ENCODE results near the gene TOP2A.
A peak's percentile ranks its signal among the peaks of the same experiment; 100 is the strongest.

Gene TOP2A

DNA sequence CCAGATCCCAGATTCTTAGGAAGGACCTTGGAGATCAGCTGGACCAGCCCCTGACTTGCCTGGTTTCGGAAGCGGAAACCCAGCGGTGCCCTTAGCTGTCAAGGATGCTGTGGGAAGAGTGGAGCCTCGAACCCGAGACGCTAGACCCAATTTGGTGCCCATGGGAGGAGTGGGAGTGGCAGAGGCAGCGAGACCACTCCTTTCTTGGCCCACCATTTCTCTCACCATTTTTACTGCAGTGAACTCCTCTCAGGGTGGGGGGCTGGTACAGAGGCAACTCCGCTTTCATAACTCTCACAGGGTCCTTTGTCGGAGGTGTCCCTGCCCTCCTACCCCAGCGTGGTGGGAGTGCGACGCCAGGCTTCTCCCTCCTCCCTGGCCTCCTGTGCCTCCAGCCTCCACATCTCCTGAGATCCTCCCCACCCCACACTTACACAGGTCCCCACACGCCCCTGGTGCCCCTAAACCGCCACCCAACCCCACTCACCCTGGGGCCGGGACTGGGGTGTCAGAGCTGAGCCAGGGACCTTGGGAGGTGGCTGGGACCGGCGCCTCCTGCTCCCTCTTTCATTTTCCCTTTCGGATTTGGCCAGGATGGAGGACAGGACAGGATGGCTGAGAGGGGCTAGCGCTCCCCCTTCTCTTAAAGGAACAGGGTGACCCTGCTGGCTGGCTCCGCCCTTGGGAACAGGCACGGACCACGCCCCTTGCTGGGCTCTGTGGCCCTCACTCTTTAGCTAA is 53.4 kb downstream of the TOP2A start, which contains the start of gene GJD3:
GJD3 (minus strand) TSS at position 617 of the 741 bp plus-strand sequence. CDS start 922 bp downstream, outside the sequence.
- no peak for DNase-seq
- peak within 1 kb of the TSS; percentile 63 for H3K4me2 ChIP-seq (ENCODE audit: insufficient read depth, low read length)

DNA sequence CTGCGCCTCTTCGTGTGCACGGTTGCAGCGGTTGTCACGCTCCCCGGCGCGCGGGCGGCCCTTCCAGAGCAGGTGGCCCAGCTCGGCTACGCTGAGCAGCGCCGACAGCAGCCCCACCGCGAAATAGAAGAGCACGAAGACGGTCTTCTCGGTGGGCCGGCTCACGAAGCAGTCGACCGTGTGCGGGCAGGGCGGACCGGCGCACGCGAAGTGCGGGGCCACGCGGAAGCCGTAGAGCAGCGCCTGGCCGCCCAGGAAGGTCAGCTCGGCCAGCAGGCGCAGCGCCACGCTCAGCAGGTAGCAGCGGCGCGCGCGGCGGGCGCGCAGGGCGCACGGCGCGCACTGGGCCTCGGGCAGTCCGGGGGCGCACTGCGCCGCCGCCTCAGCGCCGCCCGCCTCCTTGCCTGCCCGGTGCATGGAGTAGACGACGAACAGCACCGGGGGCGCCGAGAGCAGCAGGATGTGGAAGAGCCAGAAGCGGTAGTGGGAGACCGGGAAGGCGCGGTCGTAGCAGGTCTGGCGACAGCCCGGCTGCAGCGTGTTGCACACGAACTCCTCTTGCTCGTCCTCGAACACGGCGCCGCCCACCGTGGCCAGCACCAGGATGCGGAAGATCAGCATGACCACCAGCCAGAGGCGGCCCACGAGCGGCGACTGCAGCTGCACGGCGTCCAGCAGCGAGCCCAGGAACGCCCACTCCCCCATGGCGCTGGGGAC is 54.4 kb downstream of the TOP2A start:
- H3K27ac ChIP-seq (ENCODE audit: low read length) = no peak overlapping the region
- peak; percentile 31 for DNase-seq
- no peaks in the 10 kb centered on the region for H3K36me3 ChIP-seq (ENCODE audit: insufficient read depth, low read length)
- H3K4me1 ChIP-seq (ENCODE audit: insufficient read depth, low read length) = peaks cover 31% of the 10 kb centered on the region
- peak overlapping the region; percentile 52; the same call in 1 of the 2 replicates for H3K9ac ChIP-seq (ENCODE audit: low read depth, low read length)
- no peaks in the 10 kb centered on the region for H3K27me3 ChIP-seq (ENCODE audit: insufficient read depth, low read length, poor library complexity)
- peak overlapping the region; percentile 64 for H2AFZ ChIP-seq (ENCODE audit: low read depth, low read length)
- TF ChIP-seq EZH2 (IDR thresholded peaks at IDR 0.05; ENCODE audit: borderline replicate concordance, low read depth, low read length, severe bottlenecking) = no peak
- TF ChIP-seq CTCF (IDR thresholded peaks at IDR 0.05; ENCODE audit: borderline replicate concordance, extremely low read depth, low read length, poor library complexity, severe bottlenecking) = no peak
- peak overlapping the region; percentile 63 for H3K4me2 ChIP-seq (ENCODE audit: insufficient read depth, low read length)
- 0 out of 3 replicates have a peak, but pooled peaks have one; percentile 4 for ATAC-seq (ENCODE audit: insufficient read depth, low read depth)
- H4K20me1 ChIP-seq (ENCODE audit: insufficient read depth, low read length) = no peaks in the 10 kb centered on the region
- H3K79me2 ChIP-seq (ENCODE audit: insufficient read depth, low read length) = no peaks in the 10 kb centered on the region
- no peaks in the 10 kb centered on the region for H3K9me3 ChIP-seq (ENCODE audit: insufficient read depth, low read length, severe bottlenecking)
- H3K4me3 ChIP-seq (ENCODE audit: low read depth in 1 of 2, low read length in 2 of 2) = peak overlapping the region in 1 of 2 experiments; percentile 58; a peak in 2 of 4 replicates

More for the DNA sequence above, 53.4 kb downstream of the TOP2A start, which contains the start of gene GJD3:
- H2AFZ ChIP-seq (ENCODE audit: low read depth, low read length) = no peak within 1 kb of the TSS
- TF ChIP-seq EZH2 (IDR thresholded peaks at IDR 0.05; ENCODE audit: borderline replicate concordance, low read depth, low read length, severe bottlenecking) = no peak
- TF ChIP-seq CTCF (IDR thresholded peaks at IDR 0.05; ENCODE audit: borderline replicate concordance, extremely low read depth, low read length, poor library complexity, severe bottlenecking) = no peak
- H3K36me3 ChIP-seq (ENCODE audit: insufficient read depth, low read length) = no peaks in the 10 kb centered on the region
- no peak within 1 kb of the TSS; the same call in 1 of the 2 replicates for H3K9ac ChIP-seq (ENCODE audit: low read depth, low read length)
- no peaks in the 10 kb centered on the region for H3K79me2 ChIP-seq (ENCODE audit: insufficient read depth, low read length)
- H3K4me1 ChIP-seq (ENCODE audit: insufficient read depth, low read length) = peaks cover 26% of the 10 kb centered on the region
- H3K9me3 ChIP-seq (ENCODE audit: insufficient read depth, low read length, severe bottlenecking) = no peaks in the 10 kb centered on the region
- H3K27ac ChIP-seq (ENCODE audit: low read length) = no peak within 1 kb of the TSS
- H4K20me1 ChIP-seq (ENCODE audit: insufficient read depth, low read length) = no peaks in the 10 kb centered on the region
- peak within 1 kb of the TSS in 1 of 2 experiments; percentile 58; a peak in 1 of 4 replicates for H3K4me3 ChIP-seq (ENCODE audit: low read depth in 1 of 2, low read length in 2 of 2)
- no peaks in the 10 kb centered on the region for H3K27me3 ChIP-seq (ENCODE audit: insufficient read depth, low read length, poor library complexity)
- ATAC-seq (ENCODE audit: insufficient read depth, low read depth) = no peak

- H3K27me3 ChIP-seq (ENCODE audit: insufficient read depth, low read length, poor library complexity) = no peaks in the 10 kb centered on the region
- ATAC-seq (ENCODE audit: insufficient read depth, low read depth) (peak; percentile 87), DNase-seq (peak; percentile 84)
- peak overlapping the region; percentile 52 for H3K9ac ChIP-seq (ENCODE audit: low read depth, low read length)
- H4K20me1 ChIP-seq (ENCODE audit: insufficient read depth, low read length) = no peaks in the 10 kb centered on the region
- H3K79me2 ChIP-seq (ENCODE audit: insufficient read depth, low read length) = no peaks in the 10 kb centered on the region
- H3K36me3 ChIP-seq (ENCODE audit: insufficient read depth, low read length) = no peaks in the 10 kb centered on the region
- H3K4me2 ChIP-seq (ENCODE audit: insufficient read depth, low read length) = peak overlapping the region; percentile 63
- no peak overlapping the region; the same call in 1 of the 2 replicates for H3K27ac ChIP-seq (ENCODE audit: low read length)
- peaks cover 31% of the 10 kb centered on the region for H3K4me1 ChIP-seq (ENCODE audit: insufficient read depth, low read length)
- TF ChIP-seq EZH2 (IDR thresholded peaks at IDR 0.05; ENCODE audit: borderline replicate concordance, low read depth, low read length, severe bottlenecking) (no peak), CTCF (IDR thresholded peaks at IDR 0.05; ENCODE audit: borderline replicate concordance, extremely low read depth, low read length, poor library complexity, severe bottlenecking) (peak; percentile 85)
- no peaks in the 10 kb centered on the region for H3K9me3 ChIP-seq (ENCODE audit: insufficient read depth, low read length, severe bottlenecking)
- peak overlapping the region; percentile 64 for H2AFZ ChIP-seq (ENCODE audit: low read depth, low read length)
- peak overlapping the region in 1 of 2 experiments; percentile 58; a peak in 2 of 4 replicates for H3K4me3 ChIP-seq (ENCODE audit: low read depth in 1 of 2, low read length in 2 of 2)
Observed at GRCh38 chr17:40362696-40363110, 55.0 kb downstream of the TOP2A start.

Measured in DND-41 (cell line).